Measurements from ENCODE around the gene KCNK3. TPM values are rescaled to one million over a fixed set of nuclear protein-coding genes. Genes with fewer than 3 reads are reported as not detected.

Gene KCNK3
- total RNA-seq, 1 donor = not detected

- Histone ChIP-seq H3K4me3 (ENCODE audit: insufficient read depth, low read length) (no peak overlapping the region), H3K4me2 (ENCODE audit: insufficient read depth, low read length) (no peak overlapping the region), H3K79me2 (ENCODE audit: insufficient read depth, low read length) (no peaks in the 10 kb centered on the region), H3K36me3 (ENCODE audit: insufficient read depth, low read length) (no peaks in the 10 kb centered on the region), H3K4me1 (ENCODE audit: insufficient read depth, low read length) (no peaks in the 10 kb centered on the region), H3K9me3 (ENCODE audit: low read depth, low read length) (no peaks in the 10 kb centered on the region), H3K27me3 (ENCODE audit: insufficient read depth, low read length) (no peaks in the 10 kb centered on the region), H2AFZ (ENCODE audit: low read length) (no peak overlapping the region), H4K20me1 (ENCODE audit: insufficient read depth, low read length) (no peaks in the 10 kb centered on the region), H3K27ac (ENCODE audit: low read depth, low read length) (no peak overlapping the region)
- no peak for DNase-seq (ENCODE audit: insufficient read length, low spot score, missing footprints)
- no peak for TF ChIP-seq CTCF (IDR thresholded peaks at IDR 0.05; ENCODE audit: extremely low read depth, low read depth, low read length)
These were observed 48.4 kb downstream of the KCNK3 start for GRCh38 chr2:26740890-26741302.

GRCh38 chr2:26742048-26742770, 49.7 kb downstream of the KCNK3 start:
- H2AFZ ChIP-seq (ENCODE audit: low read length) = no peak overlapping the region
- H3K4me1 ChIP-seq (ENCODE audit: insufficient read depth, low read length) = no peaks in the 10 kb centered on the region
- no peak for DNase-seq (ENCODE audit: insufficient read length, low spot score, missing footprints)
- no peaks in the 10 kb centered on the region for H3K9me3 ChIP-seq (ENCODE audit: low read depth, low read length)
- H4K20me1 ChIP-seq (ENCODE audit: insufficient read depth, low read length) = no peaks in the 10 kb centered on the region
- no peak overlapping the region for H3K4me3 ChIP-seq (ENCODE audit: insufficient read depth, low read length)
- no peak overlapping the region for H3K27ac ChIP-seq (ENCODE audit: low read depth, low read length)
- TF ChIP-seq CTCF (IDR thresholded peaks at IDR 0.05; ENCODE audit: extremely low read depth, low read depth, low read length) = no peak
- no peaks in the 10 kb centered on the region for H3K79me2 ChIP-seq (ENCODE audit: insufficient read depth, low read length)
- no peaks in the 10 kb centered on the region for H3K36me3 ChIP-seq (ENCODE audit: insufficient read depth, low read length)
- no peaks in the 10 kb centered on the region for H3K27me3 ChIP-seq (ENCODE audit: insufficient read depth, low read length)
- H3K4me2 ChIP-seq (ENCODE audit: insufficient read depth, low read length) = no peak overlapping the region

- TF ChIP-seq CTCF (IDR thresholded peaks at IDR 0.05; ENCODE audit: extremely low read depth, low read depth, low read length) = no peak
- Histone ChIP-seq H3K9me3 (ENCODE audit: low read depth, low read length) (no peaks in the 10 kb centered on the region), H4K20me1 (ENCODE audit: insufficient read depth, low read length) (no peaks in the 10 kb centered on the region), H2AFZ (ENCODE audit: low read length) (no peak overlapping the region), H3K4me2 (ENCODE audit: insufficient read depth, low read length) (no peak overlapping the region), H3K27ac (ENCODE audit: low read depth, low read length) (no peak overlapping the region), H3K27me3 (ENCODE audit: insufficient read depth, low read length) (no peaks in the 10 kb centered on the region), H3K4me3 (ENCODE audit: insufficient read depth, low read length) (no peak overlapping the region), H3K4me1 (ENCODE audit: insufficient read depth, low read length) (no peaks in the 10 kb centered on the region), H3K36me3 (ENCODE audit: insufficient read depth, low read length) (no peaks in the 10 kb centered on the region), H3K79me2 (ENCODE audit: insufficient read depth, low read length) (no peaks in the 10 kb centered on the region)
- no peak for DNase-seq (ENCODE audit: insufficient read length, low spot score, missing footprints)
These were observed 51.3 kb downstream of the KCNK3 start for GRCh38 chr2:26743852-26744251.

DNA sequence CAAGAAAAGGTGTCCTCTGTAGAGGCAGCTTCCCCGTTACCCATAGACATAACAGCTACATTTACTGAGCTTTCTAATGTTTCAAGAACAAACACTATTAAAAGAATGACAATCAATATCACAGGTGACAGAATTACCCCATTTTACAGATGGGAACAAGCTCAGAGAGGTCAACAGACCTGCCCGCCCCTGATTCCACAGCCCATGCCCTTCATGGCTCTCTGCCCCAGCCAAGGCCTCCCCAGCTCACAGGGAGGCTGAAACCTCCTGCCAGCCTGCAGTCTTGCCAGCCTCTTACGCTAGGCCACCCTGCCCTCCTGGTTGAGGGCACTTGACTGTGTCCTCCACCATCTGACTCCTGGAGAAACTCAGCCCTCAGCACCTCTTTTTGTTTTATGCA, 52.4 kb downstream of the KCNK3 start:
- Histone ChIP-seq H3K4me2 (ENCODE audit: insufficient read depth, low read length) (no peak overlapping the region), H3K36me3 (ENCODE audit: insufficient read depth, low read length) (no peaks in the 10 kb centered on the region), H2AFZ (ENCODE audit: low read length) (no peak overlapping the region), H3K4me1 (ENCODE audit: insufficient read depth, low read length) (no peaks in the 10 kb centered on the region), H3K79me2 (ENCODE audit: insufficient read depth, low read length) (no peaks in the 10 kb centered on the region), H3K4me3 (ENCODE audit: insufficient read depth, low read length) (no peak overlapping the region), H4K20me1 (ENCODE audit: insufficient read depth, low read length) (no peaks in the 10 kb centered on the region), H3K9me3 (ENCODE audit: low read depth, low read length) (no peaks in the 10 kb centered on the region), H3K27me3 (ENCODE audit: insufficient read depth, low read length) (no peaks in the 10 kb centered on the region), H3K27ac (ENCODE audit: low read depth, low read length) (no peak overlapping the region)
- DNase-seq (ENCODE audit: insufficient read length, low spot score, missing footprints) = no peak
- TF ChIP-seq CTCF (IDR thresholded peaks at IDR 0.05; ENCODE audit: extremely low read depth, low read depth, low read length) = no peak
